ENCODE results near the gene PTK6.

PTK6 gene

GRCh38 chr20:63546256-63546955 is 9.2 kb upstream of the PTK6 start:
- TF ChIP-seq EZH2 (IDR thresholded peaks at IDR 0.05) (no peak), POLR2AphosphoS5 (IDR thresholded peaks at IDR 0.05; ENCODE audit: borderline replicate concordance, low read depth, low read length) (no peak), FOXP2 (optimal IDR thresholded peaks at IDR 0.05; ENCODE audit: control extremely low read depth, extremely low read length, insufficient read depth) (no peak)
- no peaks in the 10 kb centered on the region for H3K36me3 ChIP-seq (ENCODE audit: insufficient read depth, low read length)
- no peak overlapping the region for H3K9ac ChIP-seq (ENCODE audit: insufficient read length)
- H3K9me3 ChIP-seq (ENCODE audit: low read depth, low read length): no peaks in the 10 kb centered on the region
- no peak for DNase-seq (ENCODE audit: low read depth, low spot score)
- no peak overlapping the region for H3K27ac ChIP-seq
- H3K4me3 ChIP-seq: no peak overlapping the region

DNA sequence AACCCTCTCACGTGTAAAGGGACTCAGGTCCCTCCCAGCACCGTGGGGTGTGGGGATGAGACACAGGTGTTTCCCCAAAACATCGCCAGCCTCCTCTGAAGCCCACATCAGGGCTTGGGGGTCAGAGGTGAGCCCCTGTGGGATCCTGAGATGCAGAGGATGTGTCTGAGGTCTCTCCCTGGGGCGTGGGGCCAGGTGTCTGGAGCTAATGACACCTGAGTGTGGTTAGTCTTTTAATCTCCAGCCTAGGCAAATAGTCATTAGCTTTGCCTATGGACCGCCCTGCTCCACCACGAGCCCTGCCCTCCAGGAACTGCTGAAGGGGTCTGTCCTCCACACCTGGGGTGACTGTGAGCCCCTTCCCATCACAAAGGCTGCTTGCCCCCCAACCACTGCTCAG is 8.6 kb upstream of the PTK6 start:
- H3K9me3 ChIP-seq (ENCODE audit: low read depth, low read length): no peaks in the 10 kb centered on the region
- TF ChIP-seq EZH2 (IDR thresholded peaks at IDR 0.05) (no peak), FOXP2 (optimal IDR thresholded peaks at IDR 0.05; ENCODE audit: control extremely low read depth, extremely low read length, insufficient read depth) (no peak), POLR2AphosphoS5 (IDR thresholded peaks at IDR 0.05; ENCODE audit: borderline replicate concordance, low read depth, low read length) (no peak)
- no peak overlapping the region for H3K9ac ChIP-seq (ENCODE audit: insufficient read length)
- DNase-seq (ENCODE audit: low read depth, low spot score): no peak
- H3K36me3 ChIP-seq (ENCODE audit: insufficient read depth, low read length): no peaks in the 10 kb centered on the region
- no peak overlapping the region for H3K27ac ChIP-seq
- no peak overlapping the region for H3K4me3 ChIP-seq

- Histone ChIP-seq H3K9me3 (ENCODE audit: low read depth, low read length) (no peaks in the 10 kb centered on the region), H3K27ac (no peak overlapping the region), H3K36me3 (ENCODE audit: insufficient read depth, low read length) (no peaks in the 10 kb centered on the region), H3K9ac (ENCODE audit: insufficient read length) (no peak overlapping the region), H3K4me3 (no peak overlapping the region)
- TF ChIP-seq POLR2AphosphoS5 (IDR thresholded peaks at IDR 0.05; ENCODE audit: borderline replicate concordance, low read depth, low read length): no peak
- TF ChIP-seq FOXP2 (optimal IDR thresholded peaks at IDR 0.05; ENCODE audit: control extremely low read depth, extremely low read length, insufficient read depth): no peak
- TF ChIP-seq EZH2 (IDR thresholded peaks at IDR 0.05): no peak
- no peak for DNase-seq (ENCODE audit: low read depth, low spot score)
Observed at GRCh38 chr20:63544958-63545516, 7.9 kb upstream of the PTK6 start.

GRCh38 chr20:63544241-63544957 is 7.2 kb upstream of the PTK6 start:
- Histone ChIP-seq H3K9ac (ENCODE audit: insufficient read length) (no peak overlapping the region), H3K9me3 (ENCODE audit: low read depth, low read length) (no peaks in the 10 kb centered on the region), H3K4me3 (no peak overlapping the region), H3K27ac (no peak overlapping the region), H3K36me3 (ENCODE audit: insufficient read depth, low read length) (no peaks in the 10 kb centered on the region)
- no peak for TF ChIP-seq POLR2AphosphoS5 (IDR thresholded peaks at IDR 0.05; ENCODE audit: borderline replicate concordance, low read depth, low read length)
- no peak for TF ChIP-seq FOXP2 (optimal IDR thresholded peaks at IDR 0.05; ENCODE audit: control extremely low read depth, extremely low read length, insufficient read depth)
- no peak for TF ChIP-seq EZH2 (IDR thresholded peaks at IDR 0.05)
- DNase-seq (ENCODE audit: low read depth, low spot score): no peak

GRCh38 chr20:63543733-63544132 is 6.6 kb upstream of the PTK6 start:
- DNase-seq (ENCODE audit: low read depth, low spot score): no peak
- Histone ChIP-seq H3K36me3 (ENCODE audit: insufficient read depth, low read length) (no peaks in the 10 kb centered on the region), H3K4me3 (no peak overlapping the region), H3K9ac (ENCODE audit: insufficient read length) (no peak overlapping the region), H3K9me3 (ENCODE audit: low read depth, low read length) (no peaks in the 10 kb centered on the region), H3K27ac (no peak overlapping the region)
- TF ChIP-seq FOXP2 (optimal IDR thresholded peaks at IDR 0.05; ENCODE audit: control extremely low read depth, extremely low read length, insufficient read depth) (no peak), POLR2AphosphoS5 (IDR thresholded peaks at IDR 0.05; ENCODE audit: borderline replicate concordance, low read depth, low read length) (no peak), EZH2 (IDR thresholded peaks at IDR 0.05) (no peak)

DNA sequence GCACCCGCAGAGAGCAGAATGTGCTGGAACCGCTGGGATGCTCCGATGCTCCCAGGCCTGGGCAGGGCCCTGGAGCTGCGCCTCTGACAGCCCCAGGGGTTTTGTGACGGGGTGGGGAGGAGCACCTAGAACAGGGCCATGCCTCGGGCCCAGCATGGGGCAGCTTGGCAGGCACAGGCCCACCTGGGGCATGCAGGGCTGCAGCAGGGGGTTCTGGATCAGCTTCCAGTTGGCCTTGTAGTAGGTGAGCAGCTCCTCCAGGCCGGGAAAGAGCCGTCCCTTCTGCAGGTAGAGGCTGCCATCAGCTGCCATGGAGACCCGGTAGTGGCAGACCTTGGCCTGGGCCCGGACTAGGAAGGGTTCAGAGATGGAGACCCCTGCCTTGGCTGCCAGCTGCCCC is 6.0 kb upstream of the PTK6 start:
- no peaks in the 10 kb centered on the region for H3K36me3 ChIP-seq (ENCODE audit: insufficient read depth, low read length)
- H3K27ac ChIP-seq: no peak overlapping the region
- no peak overlapping the region for H3K9ac ChIP-seq (ENCODE audit: insufficient read length)
- H3K9me3 ChIP-seq (ENCODE audit: low read depth, low read length): no peaks in the 10 kb centered on the region
- H3K4me3 ChIP-seq: no peak overlapping the region
- TF ChIP-seq EZH2 (IDR thresholded peaks at IDR 0.05): no peak
- no peak for TF ChIP-seq POLR2AphosphoS5 (IDR thresholded peaks at IDR 0.05; ENCODE audit: borderline replicate concordance, low read depth, low read length)
- no peak for TF ChIP-seq FOXP2 (optimal IDR thresholded peaks at IDR 0.05; ENCODE audit: control extremely low read depth, extremely low read length, insufficient read depth)
- DNase-seq (ENCODE audit: low read depth, low spot score): no peak

DNA sequence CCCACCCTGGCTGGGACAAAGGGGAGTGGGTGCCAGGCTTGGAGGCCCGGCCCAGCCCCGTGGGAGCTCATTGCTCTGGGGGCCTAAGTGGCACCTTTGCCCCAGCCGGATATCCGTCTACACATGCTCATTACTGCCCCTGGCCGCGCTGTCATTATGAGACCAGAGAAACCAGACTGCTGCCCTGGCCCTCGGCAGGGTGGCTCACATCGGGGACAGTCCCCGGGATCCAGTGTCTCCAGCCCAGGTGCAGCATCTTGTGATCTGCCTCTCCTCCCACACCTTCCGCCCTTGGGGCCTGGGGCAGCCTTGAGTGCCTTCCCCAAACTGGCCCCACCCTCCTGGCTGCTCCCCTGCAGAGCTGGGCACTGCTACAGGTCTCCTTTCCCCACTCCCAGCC is 5.5 kb upstream of the PTK6 start:
- no peak overlapping the region for H3K27ac ChIP-seq
- H3K9me3 ChIP-seq (ENCODE audit: low read depth, low read length): no peaks in the 10 kb centered on the region
- H3K9ac ChIP-seq (ENCODE audit: insufficient read length): no peak overlapping the region
- H3K36me3 ChIP-seq (ENCODE audit: insufficient read depth, low read length): no peaks in the 10 kb centered on the region
- no peak overlapping the region for H3K4me3 ChIP-seq
- TF ChIP-seq EZH2 (IDR thresholded peaks at IDR 0.05): no peak
- no peak for DNase-seq (ENCODE audit: low read depth, low spot score)

DNA sequence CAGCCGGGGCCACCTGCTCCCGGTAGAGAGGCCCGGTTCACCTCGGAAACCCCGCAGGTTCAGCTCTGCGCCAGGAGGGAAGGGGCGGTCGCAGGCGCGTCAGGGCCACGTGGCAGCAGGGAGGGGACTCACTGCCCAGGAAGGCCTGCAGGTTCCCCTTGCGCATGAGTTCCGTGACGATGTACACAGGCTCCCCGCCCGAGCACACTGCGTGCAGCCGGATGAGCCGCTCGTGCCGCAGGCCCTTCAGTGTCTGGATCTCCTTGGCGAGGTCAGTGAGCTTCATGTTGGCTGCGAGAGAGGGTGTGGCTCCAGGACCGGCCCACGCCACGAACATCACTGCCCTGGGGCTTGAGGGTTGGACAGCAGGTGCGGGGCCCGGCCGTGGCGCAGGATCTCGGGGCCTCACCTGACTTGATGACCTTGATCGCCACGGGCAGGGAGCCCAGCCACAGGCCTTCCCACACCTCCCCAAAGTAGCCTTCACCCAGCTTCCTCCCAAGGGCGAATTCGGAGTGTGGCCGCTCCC is 4.9 kb upstream of the PTK6 start:
- no peak for DNase-seq (ENCODE audit: low read depth, low spot score)
- H3K4me3 ChIP-seq: no peak overlapping the region
- H3K9ac ChIP-seq (ENCODE audit: insufficient read length): no peak overlapping the region
- no peak overlapping the region for H3K27ac ChIP-seq
- no peaks in the 10 kb centered on the region for H3K36me3 ChIP-seq (ENCODE audit: insufficient read depth, low read length)
- no peaks in the 10 kb centered on the region for H3K9me3 ChIP-seq (ENCODE audit: low read depth, low read length)
- no peak for TF ChIP-seq EZH2 (IDR thresholded peaks at IDR 0.05)
- TF ChIP-seq POLR2AphosphoS5 (IDR thresholded peaks at IDR 0.05; ENCODE audit: borderline replicate concordance, low read depth, low read length): no peak
- TF ChIP-seq FOXP2 (optimal IDR thresholded peaks at IDR 0.05; ENCODE audit: control extremely low read depth, extremely low read length, insufficient read depth): no peak
